Inflammatory macrophage (primary cell): ENCODE data around the gene FLRT2.

Experiments used
- DNase-seq, 2 donors: peaks; one replicate each; pipeline ENCODE4 v3.0.0-alpha.2; 2020 to 2022

The FLRT2 gene

GRCh38 chr14:85564841-85565527 is 35.0 kb downstream of the FLRT2 start:
- DNase-seq, result no peak

GRCh38 chr14:85565862-85566296 is 35.9 kb downstream of the FLRT2 start:
- no peak for DNase-seq

DNA sequence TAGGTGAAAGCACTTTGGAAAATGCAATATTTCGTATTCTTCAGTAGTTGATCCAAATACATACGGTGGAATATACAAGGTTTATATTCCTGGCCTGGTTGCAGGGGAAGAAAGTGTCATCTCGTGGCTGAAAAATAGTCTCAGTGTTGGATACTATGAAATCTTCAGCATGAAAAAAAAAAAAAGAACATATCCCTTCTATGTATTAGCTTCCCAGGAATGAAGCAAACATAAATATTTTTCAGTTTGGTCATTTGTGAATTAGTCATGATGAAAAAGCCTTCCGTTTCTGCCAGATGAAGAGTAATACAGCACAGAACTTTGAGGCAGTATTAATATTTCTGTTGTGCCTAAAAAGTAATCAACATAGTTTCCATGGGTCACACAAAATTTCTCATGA is 36.7 kb downstream of the FLRT2 start:
- no peak for DNase-seq

DNA sequence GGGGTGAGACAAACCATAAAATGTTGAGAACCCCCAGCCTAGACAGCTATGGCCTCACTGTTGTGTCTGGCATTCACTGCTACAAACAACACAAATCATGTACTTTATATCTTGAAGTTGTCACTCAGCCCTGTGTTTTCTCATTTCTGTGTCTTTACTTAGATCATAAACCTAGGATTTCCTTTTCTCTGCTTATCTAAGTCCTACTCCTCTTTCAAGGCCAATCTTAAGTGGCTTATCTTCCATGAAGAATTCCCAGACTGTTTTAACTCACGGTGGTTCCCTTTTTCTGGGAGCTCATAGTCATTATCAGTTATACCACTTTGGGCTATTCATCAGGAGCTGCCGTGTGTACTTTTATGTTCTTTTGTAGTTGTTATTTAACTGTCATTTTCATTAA is 42.1 kb downstream of the FLRT2 start:
- no peak for DNase-seq

- peak; percentile 46 to 54 for DNase-seq
These were observed 42.9 kb downstream of the FLRT2 start for GRCh38 chr14:85572845-85573244.

DNA sequence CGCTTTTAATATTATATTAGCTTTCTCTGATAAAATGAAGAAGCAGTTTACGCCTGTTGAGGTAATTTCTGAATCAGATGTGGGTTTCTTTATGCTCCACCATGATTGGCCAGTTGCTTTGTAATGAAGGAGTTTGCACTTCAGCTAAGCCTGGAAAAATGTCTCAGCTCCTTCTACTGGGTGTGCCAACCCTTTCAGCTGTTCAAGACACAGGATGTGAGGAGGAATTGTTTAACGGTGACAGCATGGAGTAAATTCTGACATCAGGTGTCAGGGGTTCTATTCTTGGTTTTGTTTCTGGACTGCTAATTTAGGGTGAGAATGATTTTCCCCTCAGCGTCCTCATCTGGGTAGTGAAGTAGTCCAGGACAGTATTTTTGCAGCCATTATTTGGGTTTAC is 43.5 kb downstream of the FLRT2 start:
- no peak for DNase-seq

GRCh38 chr14:85574853-85575616 is 45.1 kb downstream of the FLRT2 start:
- DNase-seq, result no peak

DNA sequence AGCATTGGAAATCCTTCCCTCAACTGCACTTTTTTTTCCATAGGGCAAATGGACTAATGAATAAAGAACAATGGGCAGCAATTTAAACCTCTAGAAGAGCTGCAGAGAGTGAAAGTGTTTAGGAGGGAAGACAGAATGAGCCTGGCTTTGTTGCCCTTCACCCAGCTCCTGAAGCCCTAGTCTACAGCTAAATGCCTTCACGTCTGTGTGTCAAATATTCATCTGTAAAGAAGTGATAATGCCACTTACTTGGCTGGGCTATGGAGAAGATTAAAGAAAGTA is 45.6 kb downstream of the FLRT2 start:
- DNase-seq, result no peak

DNA sequence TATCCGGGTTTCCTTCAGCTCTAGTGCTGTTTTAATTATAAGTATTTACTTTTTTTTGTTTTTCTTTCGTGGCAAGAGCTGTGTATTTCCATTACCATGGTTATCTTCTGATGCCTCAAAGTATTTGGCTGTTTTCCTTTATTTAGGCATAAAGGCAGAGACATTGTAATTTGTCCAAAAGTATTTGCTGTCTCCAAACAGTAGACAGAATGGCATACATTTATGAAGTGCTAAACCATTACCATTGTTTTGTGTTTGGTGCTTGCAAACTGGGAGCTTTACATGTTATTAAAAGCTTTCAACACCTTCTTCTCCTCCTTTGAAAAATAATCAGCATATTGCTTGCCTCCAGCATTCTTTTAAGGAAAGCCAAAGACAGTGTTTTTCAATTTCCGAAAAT is 46.3 kb downstream of the FLRT2 start:
- DNase-seq, result no peak

DNA sequence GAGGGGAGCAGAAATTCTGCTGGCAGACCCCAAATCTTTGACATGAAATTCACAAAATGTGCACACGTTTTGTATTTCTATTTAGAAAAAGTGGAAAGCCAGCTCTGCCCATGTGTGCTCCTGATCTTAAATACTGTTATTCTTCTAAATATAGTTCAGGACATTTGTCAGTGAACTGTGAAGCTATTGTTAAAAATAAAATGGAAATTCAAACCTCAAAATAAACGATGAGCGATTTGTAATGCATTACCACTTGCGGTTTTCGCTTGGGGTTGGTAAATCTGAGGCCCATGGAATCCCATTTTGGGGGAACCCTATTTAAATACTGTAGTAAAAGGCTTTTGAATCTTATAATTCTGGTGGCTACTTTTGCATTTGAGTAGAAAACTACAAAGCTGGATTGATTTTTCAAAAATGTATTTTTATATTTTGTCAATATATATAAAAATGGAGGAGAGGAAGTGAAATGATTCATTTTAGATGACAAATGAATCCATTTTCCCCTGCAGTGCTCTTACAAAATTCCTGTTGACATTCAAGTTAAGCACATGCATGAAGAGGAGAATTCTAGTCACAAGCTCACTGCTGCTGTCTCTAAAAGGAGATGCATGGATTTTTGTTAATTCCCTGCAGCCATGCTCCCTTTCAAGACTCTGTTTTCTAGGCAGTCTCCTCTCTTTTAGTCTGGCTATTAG is 47.1 kb downstream of the FLRT2 start:
- peak; percentile 57 to 61 for DNase-seq

DNA sequence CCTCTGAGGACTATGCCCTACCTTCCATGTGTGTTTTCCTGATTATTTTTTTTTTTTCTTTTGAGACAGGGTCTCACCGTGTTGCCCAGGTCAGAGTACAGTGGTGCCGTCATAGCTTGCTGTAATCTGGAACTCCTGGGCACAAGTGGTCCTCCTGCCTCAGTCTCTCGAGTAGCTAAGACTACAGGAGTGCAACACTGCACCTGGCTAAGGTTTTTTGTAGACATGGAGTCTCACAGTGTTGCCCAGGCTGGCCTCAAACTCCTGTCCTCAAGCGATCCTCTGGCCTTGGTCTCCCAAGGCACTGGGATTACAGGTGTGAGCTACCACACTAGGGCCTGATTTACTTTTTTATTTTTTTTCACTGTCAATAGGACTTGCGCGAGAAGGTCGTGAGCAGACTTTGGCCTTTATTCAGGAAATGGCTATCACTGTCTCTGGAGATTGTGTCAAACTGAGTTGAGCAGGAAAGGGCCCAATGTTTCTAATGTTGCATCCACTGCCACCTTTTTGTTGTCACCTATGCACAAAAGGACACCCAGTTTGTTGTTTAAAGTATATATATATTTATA is 47.7 kb downstream of the FLRT2 start:
- no peak for DNase-seq

- no peak for DNase-seq
These were observed 48.4 kb downstream of the FLRT2 start for GRCh38 chr14:85578357-85578756.

GRCh38 chr14:85578930-85579329 is 49.0 kb downstream of the FLRT2 start:
- DNase-seq, result peak in 1 of 2 donors; percentile 60

DNA sequence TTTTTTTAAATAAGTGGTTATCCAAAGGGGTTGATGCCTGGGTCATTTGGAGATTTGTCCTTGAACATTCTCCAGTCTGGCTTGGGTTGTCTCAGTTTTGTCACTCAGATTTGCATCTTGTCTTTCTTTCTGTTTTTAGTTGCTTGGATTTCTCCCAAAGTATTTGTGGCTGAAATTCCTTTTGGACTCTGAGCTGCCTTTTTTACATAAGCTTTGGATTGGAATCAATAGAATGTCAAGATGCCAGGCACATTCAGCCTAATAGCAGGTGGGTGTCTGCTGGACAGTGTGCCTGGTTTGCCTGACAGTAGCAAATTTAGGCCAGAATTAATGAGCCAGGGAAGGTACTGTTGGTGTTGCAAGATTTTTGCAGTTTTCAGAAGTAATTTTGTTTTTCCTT is 50.0 kb downstream of the FLRT2 start:
- DNase-seq, result no peak

- DNase-seq, result peak; percentile 43 to 50
These were observed 50.7 kb downstream of the FLRT2 start for GRCh38 chr14:85580536-85581140.

GRCh38 chr14:85581691-85582090 is 51.7 kb downstream of the FLRT2 start:
- DNase-seq, result peak; percentile 69 to 71

DNA sequence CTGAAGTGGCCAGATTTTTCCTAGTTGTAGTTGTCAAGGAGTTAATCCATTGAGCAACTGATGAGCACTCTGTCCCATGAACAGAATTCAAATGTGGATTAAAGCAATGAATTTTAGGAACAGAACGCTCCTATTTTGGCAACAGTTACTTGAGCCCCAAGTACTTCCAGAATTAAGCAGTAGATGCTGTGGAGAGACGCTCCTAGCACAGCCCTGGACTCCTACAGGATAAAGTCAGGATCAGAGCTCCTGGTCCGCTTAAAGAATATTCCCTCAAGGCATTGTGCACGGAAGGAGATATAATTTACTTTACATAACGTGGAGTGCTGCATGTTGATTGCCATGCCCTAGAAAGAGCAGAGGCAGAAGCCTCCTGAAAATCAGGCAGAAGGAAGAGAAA is 53.4 kb downstream of the FLRT2 start:
- DNase-seq, result no peak

DNA sequence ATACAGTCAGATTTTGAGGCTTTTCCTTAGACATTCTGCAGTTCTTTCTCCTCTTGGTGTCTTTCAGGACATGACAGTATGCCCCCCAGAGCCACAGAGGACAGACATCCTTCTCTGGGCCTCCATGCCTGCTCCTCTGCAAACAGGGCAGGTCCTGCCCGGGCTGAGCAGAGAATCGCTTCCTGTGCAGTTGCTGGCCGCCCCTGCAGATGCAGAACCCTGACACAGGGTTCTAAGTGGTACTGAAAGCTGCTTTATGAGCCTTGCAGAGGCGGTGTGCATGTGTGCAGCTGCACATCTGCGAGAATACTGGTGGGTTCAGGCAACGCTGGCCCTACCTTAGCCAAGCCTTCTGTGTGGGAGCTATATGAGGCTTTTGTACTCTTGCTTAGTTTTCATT is 54.5 kb downstream of the FLRT2 start:
- no peak for DNase-seq

GRCh38 chr14:85587151-85587711 is 57.3 kb downstream of the FLRT2 start:
- peak; percentile 86 to 87 for DNase-seq

- DNase-seq, result no peak
These were observed 60.8 kb downstream of the FLRT2 start for GRCh38 chr14:85590784-85591183.

GRCh38 chr14:85594217-85594616 is 64.3 kb downstream of the FLRT2 start:
- no peak for DNase-seq

GRCh38 chr14:85595981-85596380 is 66.0 kb downstream of the FLRT2 start:
- DNase-seq, result no peak

DNA sequence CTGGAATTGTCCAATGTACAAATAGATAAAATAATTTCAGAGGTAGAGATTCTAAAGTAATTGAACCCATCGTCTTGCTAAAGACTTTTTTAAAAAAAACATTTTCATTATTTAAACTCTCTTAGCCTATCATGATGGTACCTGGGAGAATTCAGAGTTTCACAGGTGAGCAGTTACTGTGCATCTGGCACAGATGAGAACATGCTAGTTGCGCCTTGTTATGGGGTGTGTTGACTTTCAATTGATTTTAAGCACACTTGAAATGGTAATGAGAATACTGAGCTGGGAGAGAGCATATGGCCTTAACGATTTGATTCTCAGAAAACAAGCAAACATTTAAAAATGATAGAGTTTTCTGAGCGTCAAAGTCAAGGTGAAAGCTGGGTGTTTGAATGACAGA is 66.6 kb downstream of the FLRT2 start:
- DNase-seq, result no peak
